IMR-90 (cell line): ENCODE measurements around the gene IL6ST. TPM values are rescaled to one million over a fixed set of nuclear protein-coding genes. Genes with fewer than 3 reads are reported as not detected.

ENCODE experiments used
- ATAC-seq: fragments of 200-7000 bp; cut with Tn5 transposase; 2 replicates; pipeline ENCODE4 v1.9.1; 2020; ENCODE audit warnings: low read depth, mild to moderate bottlenecking, moderate library complexity
- BruUV-seq: library from RNA; stranded (reverse); fragments of 400-500 nt; replicated peaks from 2 replicates; lab custom pipeline; 2021; lab: Mats Ljungman, UMichigan
- CTCF ChIA-PET: fragments of 300-600 bp; formaldehyde crosslinking; extraction: SDS; loops from one replicate; lab custom pipeline; 2021; ENCODE audit warnings: antibody characterized with exemption; lab: Yijun Ruan, JAX
- POLR2A ChIA-PET: fragments of 300-600 bp; sonication (Branson Sonifier 250); formaldehyde crosslinking; loops from one replicate; lab custom pipeline; 2022; ENCODE audit warnings: antibody characterized with exemption; ENCODE audit not compliant: unreplicated experiment; lab: Charles Lee
- DNase-seq: peaks from one replicate; pipeline ENCODE4 v3.0.0; 2013
- H2AFZ ChIP-seq: replicated peaks from 2 replicates; pipeline ENCODE3; 2013; ENCODE audit warnings: low read length, mild to moderate bottlenecking; ENCODE audit not compliant: poor library complexity
- H2AK5ac ChIP-seq: 2 replicates; pipeline ENCODE4 v1.6.1; 2013; ENCODE audit warnings: low read depth, low read length, inconsistent platforms
- H2AK9ac ChIP-seq: replicated peaks from 2 replicates; pipeline ENCODE3; 2013; ENCODE audit warnings: mild to moderate bottlenecking, low read depth, low read length, moderate library complexity; ENCODE audit not compliant: poor library complexity
- H2BK120ac ChIP-seq: 2 replicates; pipeline ENCODE4 v1.6.1; 2013; ENCODE audit warnings: low read depth, low read length, inconsistent platforms
- H2BK15ac ChIP-seq: 3 replicates; pipeline ENCODE4 v1.6.1; 2013; ENCODE audit warnings: low read depth, low read length, inconsistent platforms
- H2BK20ac ChIP-seq: 2 replicates; pipeline ENCODE4 v1.6.1; 2013; ENCODE audit warnings: low read depth, mild to moderate bottlenecking, inconsistent platforms, low read length, moderate library complexity
- H2BK5ac ChIP-seq: 2 replicates; pipeline ENCODE4 v1.6.1; 2013; ENCODE audit warnings: mild to moderate bottlenecking, low read depth, low read length, inconsistent platforms; ENCODE audit not compliant: poor library complexity, severe bottlenecking
- H3K14ac ChIP-seq: replicated peaks from 2 replicates; pipeline ENCODE4 v1.6.1; 2013; ENCODE audit warnings: low read depth, low read length, inconsistent platforms
- H3K18ac ChIP-seq: 2 replicates; pipeline ENCODE4 v1.6.1; 2013; ENCODE audit warnings: low read depth, low read length, control low read depth
- H3K23ac ChIP-seq: 2 replicates; pipeline ENCODE4 v1.6.1; 2013; ENCODE audit warnings: low read depth, low read length, inconsistent platforms
- H3K27ac ChIP-seq: 2 replicates; pipeline ENCODE4 v1.5.1; 2013; ENCODE audit warnings: mild to moderate bottlenecking, control low read depth, low read length; ENCODE audit not compliant: insufficient read depth
- H3K27me3 ChIP-seq: 2 replicates; pipeline ENCODE4 v1.6.1; 2013; ENCODE audit warnings: low read length; ENCODE audit not compliant: control insufficient read depth, insufficient read depth
- H3K36me3 ChIP-seq: 2 replicates; pipeline ENCODE4 v1.6.1; 2013; ENCODE audit warnings: low read length, mixed read lengths; ENCODE audit not compliant: control insufficient read depth, insufficient read depth
- H3K4ac ChIP-seq: 2 replicates; pipeline ENCODE4 v1.6.1; 2013; ENCODE audit warnings: low read depth, low read length, inconsistent platforms
- H3K4me1 ChIP-seq: 2 replicates; pipeline ENCODE4 v1.6.1; 2013; ENCODE audit warnings: low read length, mixed read lengths; ENCODE audit not compliant: control insufficient read depth, insufficient read depth
- H3K4me2 ChIP-seq: 2 replicates; pipeline ENCODE4 v1.6.1; 2013; ENCODE audit warnings: low read depth, mild to moderate bottlenecking, control low read depth, low read length, moderate library complexity
- H3K4me3 ChIP-seq: 2 replicates; pipeline ENCODE4 v1.5.1; 2013; ENCODE audit warnings: low read depth, mild to moderate bottlenecking, control low read depth, low read length, moderate library complexity; ENCODE audit not compliant: insufficient read depth
- H3K56ac ChIP-seq: 2 replicates; pipeline ENCODE4 v1.6.1; 2013; ENCODE audit warnings: low read length, inconsistent platforms; ENCODE audit not compliant: insufficient read depth; ENCODE audit errors: extremely low read depth
- H3K79me1 ChIP-seq, 2 experiments: 2 replicates each; pipeline ENCODE4 v1.6.1; 2013; ENCODE audit warnings: low read length in 2 of 2, inconsistent platforms in 1 of 2, low read depth in 1 of 2
- H3K9ac ChIP-seq: 2 replicates; pipeline ENCODE4 v1.6.1; 2013; ENCODE audit warnings: low read depth, low read length, control low read depth
- H3K9me1 ChIP-seq: 2 replicates; pipeline ENCODE4 v1.6.1; 2013; ENCODE audit warnings: low read length, inconsistent platforms; ENCODE audit not compliant: insufficient read depth
- H3K9me3 ChIP-seq: 2 replicates; pipeline ENCODE4 v1.6.1; 2013; ENCODE audit warnings: low read length; ENCODE audit not compliant: control insufficient read depth, insufficient read depth
- H4K20me1 ChIP-seq: 2 replicates; pipeline ENCODE4 v1.6.1; 2013; ENCODE audit warnings: low read length, inconsistent platforms; ENCODE audit not compliant: insufficient read depth
- H4K5ac ChIP-seq: 2 replicates; pipeline ENCODE4 v1.6.1; 2013; ENCODE audit warnings: mild to moderate bottlenecking, low read depth, low read length, control low read depth
- H4K8ac ChIP-seq, 2 experiments: 2 replicates each; pipeline ENCODE4 v1.6.1; 2013; ENCODE audit warnings: low read depth in 2 of 2, low read length in 2 of 2, control low read depth in 1 of 2, inconsistent platforms in 1 of 2
- H4K91ac ChIP-seq: 2 replicates; pipeline ENCODE4 v1.6.1; 2013; ENCODE audit warnings: low read depth, low read length, inconsistent platforms; ENCODE audit not compliant: insufficient read depth
- BHLHE40 ChIP-seq: fragments of 150-350 bp; IDR thresholded peaks from 2 replicates; pipeline ENCODE4 v1.6.1; 2016; ENCODE audit warnings: mild to moderate bottlenecking, low read depth, low read length
- CEBPB ChIP-seq: IDR thresholded peaks from 2 replicates; pipeline ENCODE4 v1.6.1; 2012; ENCODE audit warnings: low read depth, low read length, improper control_type of control experiment
- CHD1 ChIP-seq: IDR thresholded peaks from 2 replicates; pipeline ENCODE4 v1.6.1; 2012; ENCODE audit warnings: low read depth, low read length, improper control_type of control experiment
- CTCF ChIP-seq: conservative IDR thresholded peaks from 2 replicates; pipeline ENCODE4 v1.5.1; 2012; ENCODE audit warnings: mild to moderate bottlenecking, low read depth, low read length, improper control_type of control experiment
- FOS ChIP-seq: fragments of 150-350 bp; IDR thresholded peaks from 2 replicates; pipeline ENCODE4 v1.6.1; 2016; ENCODE audit warnings: low read depth, low read length
- MAFK ChIP-seq: IDR thresholded peaks from 2 replicates; pipeline ENCODE4 v1.6.1; 2012; ENCODE audit warnings: low read depth, low read length, improper control_type of control experiment
- MAZ ChIP-seq: IDR thresholded peaks from 2 replicates; pipeline ENCODE4 v1.6.1; 2012; ENCODE audit warnings: low read depth, mild to moderate bottlenecking, low read length, improper control_type of control experiment, moderate library complexity, borderline replicate concordance
- MXI1 ChIP-seq: IDR thresholded peaks from 2 replicates; pipeline ENCODE4 v1.6.1; 2012; ENCODE audit warnings: low read depth, mild to moderate bottlenecking, low read length, moderate library complexity, borderline replicate concordance
- NFE2L2 ChIP-seq: fragments of 150-350 bp; IDR thresholded peaks from 2 replicates; pipeline ENCODE4 v1.6.1; 2016; ENCODE audit warnings: low read depth, mild to moderate bottlenecking, low read length
- POLR2A ChIP-seq: IDR thresholded peaks from 2 replicates; pipeline ENCODE4 v1.6.1; 2012; ENCODE audit warnings: mild to moderate bottlenecking, low read depth, low read length
- RAD21 ChIP-seq: IDR thresholded peaks from 2 replicates; pipeline ENCODE4 v1.6.1; 2012; ENCODE audit warnings: low read length, improper control_type of control experiment
- RCOR1 ChIP-seq: IDR thresholded peaks from 2 replicates; pipeline ENCODE4 v1.6.1; 2012; ENCODE audit warnings: mild to moderate bottlenecking, low read length, improper control_type of control experiment; ENCODE audit not compliant: insufficient replicate concordance
- RFX5 ChIP-seq: IDR thresholded peaks from 2 replicates; pipeline ENCODE4 v1.8.0; 2012; ENCODE audit warnings: low read depth, mild to moderate bottlenecking, low read length, moderate library complexity
- SMC3 ChIP-seq: fragments of 150-350 bp; IDR thresholded peaks from 2 replicates; pipeline ENCODE4 v1.6.1; 2016; ENCODE audit warnings: low read depth, mild to moderate bottlenecking, antibody characterized with exemption, low read length, moderate library complexity
- dilution Hi-C: fragments of 300-500 bp; cut with HindIII; formaldehyde crosslinking; loops from one replicate; pipeline ENCODE4 v1.14.3; 2018; ENCODE audit warnings: low sequenced_read_pairs; ENCODE audit not compliant: unreplicated experiment
- in situ Hi-C: fragments of 300-500 bp; cut with MboI; formaldehyde crosslinking; loops from 3 replicates; pipeline ENCODE4 v1.14.3; 2019; ENCODE audit warnings: low sequenced_read_pairs, inconsistent platforms, mixed read lengths
- intact Hi-C: fragments of 100-400 bp; cut with micrococcal nuclease; formaldehyde crosslinking; loops from 2 replicates; pipeline ENCODE4 v1.10.0; 2022
- polyA plus RNA-seq, 3 experiments: library from polyadenylated mRNA; depleted of rRNA; stranded (reverse); fragments of >200 nt; gene quantifications; 2 replicates each; pipeline ENCODE4 v1.2.3, GENCODE V29; 2012; ENCODE audit warnings: low replicate concordance in 1 of 3
- total RNA-seq: library from RNA; depleted of rRNA; stranded (reverse); fragments of >200 nt; gene quantifications from 2 replicates; pipeline ENCODE4 v1.2.3, GENCODE V29; 2012
- TF ChIP-seq, protein P1 (sequence below): fragments of 150-350 bp; IDR thresholded peaks from 2 replicates; pipeline ENCODE4 v1.6.1; 2017; ENCODE audit warnings: mild to moderate bottlenecking, antibody characterized with exemption, low read length, low read depth
- TF ChIP-seq, protein P2 (sequence below): fragments of 150-350 bp; IDR thresholded peaks from 2 replicates; pipeline ENCODE4 v1.6.1; 2016; ENCODE audit warnings: low read depth, mild to moderate bottlenecking, low read length, moderate library complexity, borderline replicate concordance

The IL6ST gene
- total and polyA plus RNA-seq, 2 of the 4 experiments (the other 2 are of a cell fraction): 90.6 to 506 TPM

DNA sequence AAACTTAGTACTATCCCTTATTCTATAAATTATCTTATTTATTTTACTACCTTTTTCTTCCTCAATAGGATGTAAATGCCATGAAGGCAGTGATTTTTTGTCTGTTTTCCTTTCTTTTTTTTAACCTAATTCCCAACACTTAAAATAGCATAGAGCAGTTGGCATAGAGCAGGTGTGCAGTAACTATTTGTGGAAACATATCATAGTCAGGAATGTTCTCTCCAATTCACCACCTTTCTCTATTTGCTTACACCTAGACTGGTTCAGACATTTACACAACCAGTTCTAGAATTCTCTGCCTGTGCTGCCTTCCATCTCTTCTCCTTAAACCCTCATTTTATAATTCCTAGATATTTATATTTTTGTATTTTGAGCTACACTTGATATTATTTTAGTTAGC is 94.0 kb downstream of the IL6ST start:
- BruUV-seq: no TSS peak
- no peak for ATAC-seq
- no peak overlapping the region for H4K8ac ChIP-seq
- H2BK120ac ChIP-seq: no peak overlapping the region
- DNase-seq: no peak
- H3K14ac ChIP-seq: no peak overlapping the region
- H3K27ac ChIP-seq: no peak overlapping the region
- no peak overlapping the region for H3K18ac ChIP-seq
- ChIA-PET CTCF (interaction anchor here (0.6 kb wide), 1 partner anchor 59 kb away, joined by 5 read pairs; no protein-coding TSS in a partner anchor), POLR2A (no interaction called here)
- peaks cover 8% of the 10 kb centered on the region for H3K9me1 ChIP-seq
- H2BK5ac ChIP-seq: no peak overlapping the region
- no peak overlapping the region for H2AK9ac ChIP-seq
- H4K5ac ChIP-seq: no peak overlapping the region
- H4K91ac ChIP-seq: no peak overlapping the region
- no peak overlapping the region for H2AFZ ChIP-seq
- H2BK20ac ChIP-seq: no peak overlapping the region
- no peaks in the 10 kb centered on the region for H3K27me3 ChIP-seq
- no peaks in the 10 kb centered on the region for H3K79me1 ChIP-seq
- no peak overlapping the region for H2BK15ac ChIP-seq
- no peaks in the 10 kb centered on the region for H3K36me3 ChIP-seq
- dilution Hi-C loops: no loop called here
- H3K23ac ChIP-seq: no peak overlapping the region
- no peak overlapping the region for H3K4me3 ChIP-seq
- TF ChIP-seq BHLHE40 (no peak), POLR2A (no peak), RAD21 (no peak), MAZ (no peak), MXI1 (no peak), FOS (no peak), SMC3 (no peak), CEBPB (no peak), NFE2L2 (no peak), CHD1 (no peak), MAFK (no peak), RCOR1 (no peak), RFX5 (no peak), CTCF (no peak)
- TF ChIP-seq, protein P1, sequence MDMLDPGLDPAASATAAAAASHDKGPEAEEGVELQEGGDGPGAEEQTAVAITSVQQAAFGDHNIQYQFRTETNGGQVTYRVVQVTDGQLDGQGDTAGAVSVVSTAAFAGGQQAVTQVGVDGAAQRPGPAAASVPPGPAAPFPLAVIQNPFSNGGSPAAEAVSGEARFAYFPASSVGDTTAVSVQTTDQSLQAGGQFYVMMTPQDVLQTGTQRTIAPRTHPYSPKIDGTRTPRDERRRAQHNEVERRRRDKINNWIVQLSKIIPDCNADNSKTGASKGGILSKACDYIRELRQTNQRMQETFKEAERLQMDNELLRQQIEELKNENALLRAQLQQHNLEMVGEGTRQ: no peak
- TF ChIP-seq, protein P2, sequence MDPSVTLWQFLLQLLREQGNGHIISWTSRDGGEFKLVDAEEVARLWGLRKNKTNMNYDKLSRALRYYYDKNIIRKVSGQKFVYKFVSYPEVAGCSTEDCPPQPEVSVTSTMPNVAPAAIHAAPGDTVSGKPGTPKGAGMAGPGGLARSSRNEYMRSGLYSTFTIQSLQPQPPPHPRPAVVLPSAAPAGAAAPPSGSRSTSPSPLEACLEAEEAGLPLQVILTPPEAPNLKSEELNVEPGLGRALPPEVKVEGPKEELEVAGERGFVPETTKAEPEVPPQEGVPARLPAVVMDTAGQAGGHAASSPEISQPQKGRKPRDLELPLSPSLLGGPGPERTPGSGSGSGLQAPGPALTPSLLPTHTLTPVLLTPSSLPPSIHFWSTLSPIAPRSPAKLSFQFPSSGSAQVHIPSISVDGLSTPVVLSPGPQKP: no peak
- no peak overlapping the region for H2AK5ac ChIP-seq
- no peaks in the 10 kb centered on the region for H3K9me3 ChIP-seq
- no peak overlapping the region for H3K4ac ChIP-seq
- peaks cover 6% of the 10 kb centered on the region for H3K4me1 ChIP-seq
- no peaks in the 10 kb centered on the region for H4K20me1 ChIP-seq
- H3K4me2 ChIP-seq: no peak overlapping the region
- intact Hi-C loops: no loop called here
- H3K9ac ChIP-seq: no peak overlapping the region
- in situ Hi-C loops: loop anchor here (25.0 kb wide), 1 partner anchor 563 kb away; no protein-coding TSS in a partner anchor
- no peak overlapping the region for H3K56ac ChIP-seq
